NCI-H345 treated with DMSO at 0.1 percent for 48 hours (cell line): Measurements from ENCODE around the gene EVPL.
"Not testable (repeated sequence)": the region's sequence is repeated elsewhere in the genome, so short reads cannot be mapped to it uniquely, and the experiment has no call there.

Experiments used
- DNase-seq: peaks from one replicate; lab custom pipeline; 2025; ENCODE audit not compliant: unreplicated experiment; lab: John Stamatoyannopoulos, UW

The EVPL gene

DNA sequence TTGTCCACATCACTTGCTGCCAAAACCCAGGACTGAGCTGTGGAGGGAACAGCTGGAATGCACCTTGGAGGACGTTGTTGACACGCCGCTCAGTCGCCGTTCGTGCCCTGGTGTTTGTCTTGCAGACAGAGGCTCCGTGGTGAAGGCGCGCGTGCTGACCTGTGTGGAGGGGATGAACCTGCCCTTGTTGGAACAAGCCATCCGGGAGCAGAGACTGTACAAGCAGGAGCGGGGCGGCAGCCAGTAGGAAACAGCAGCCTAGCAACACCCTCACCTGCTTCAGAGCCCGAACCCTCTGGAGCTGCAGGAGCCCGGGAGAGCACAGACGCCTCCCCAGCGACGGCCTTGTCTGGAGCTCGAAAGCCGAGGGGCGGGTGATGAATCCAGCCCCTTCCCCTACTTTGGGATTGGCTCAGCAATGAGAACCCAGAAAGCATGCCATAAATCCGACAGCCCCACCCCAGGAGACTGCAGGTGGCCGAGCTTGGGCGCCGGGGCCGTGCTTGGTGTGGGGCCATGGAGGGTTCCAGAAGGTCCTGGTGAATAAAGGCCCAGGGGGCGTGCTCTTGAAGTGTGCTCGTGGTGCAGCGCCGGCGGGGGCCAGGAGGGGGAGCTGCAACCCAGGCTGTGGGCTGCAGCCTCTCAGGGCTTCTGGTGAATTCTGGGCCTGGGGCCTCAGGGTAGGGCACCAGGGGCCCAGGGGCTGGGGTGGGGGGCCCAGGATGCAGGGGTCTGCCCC is 26.9 kb downstream of the EVPL start:
- DNase-seq: peak; percentile 15

- DNase-seq: no peak
Observed at GRCh38 chr17:75998327-75998795, 28.7 kb downstream of the EVPL start.

GRCh38 chr17:75996665-75997590 is 30.2 kb downstream of the EVPL start:
- DNase-seq: no peak

- DNase-seq: no peak
Observed at GRCh38 chr17:75995385-75995925, 31.7 kb downstream of the EVPL start.

DNA sequence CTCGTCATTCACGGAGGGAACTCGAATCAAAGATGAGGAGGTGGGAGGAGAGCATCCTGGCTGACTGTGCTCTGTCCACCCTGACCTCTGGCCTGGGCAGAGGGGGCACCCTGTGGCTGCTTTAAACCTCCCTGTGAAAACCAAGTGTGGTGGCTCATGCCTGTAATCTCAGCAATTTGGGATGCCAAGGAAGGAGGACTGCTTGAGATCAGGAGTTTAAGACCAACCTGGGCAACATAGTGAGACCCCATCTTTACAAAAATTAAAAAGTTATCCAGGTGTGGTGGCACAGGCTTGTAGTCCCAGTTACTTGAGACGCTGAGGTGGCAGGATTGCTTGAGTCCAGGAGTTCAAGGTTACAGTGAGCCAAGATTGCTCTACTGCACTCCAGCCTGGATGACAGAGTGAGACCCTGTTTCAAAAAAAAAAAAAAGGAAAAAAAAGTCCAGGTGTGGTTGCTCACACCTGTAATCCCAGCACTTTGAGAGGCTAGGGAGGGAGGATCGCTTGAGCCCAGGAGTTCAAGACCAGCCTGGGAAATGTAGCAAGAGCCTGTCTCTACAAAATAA is 32.2 kb downstream of the EVPL start:
- no peak for DNase-seq

DNA sequence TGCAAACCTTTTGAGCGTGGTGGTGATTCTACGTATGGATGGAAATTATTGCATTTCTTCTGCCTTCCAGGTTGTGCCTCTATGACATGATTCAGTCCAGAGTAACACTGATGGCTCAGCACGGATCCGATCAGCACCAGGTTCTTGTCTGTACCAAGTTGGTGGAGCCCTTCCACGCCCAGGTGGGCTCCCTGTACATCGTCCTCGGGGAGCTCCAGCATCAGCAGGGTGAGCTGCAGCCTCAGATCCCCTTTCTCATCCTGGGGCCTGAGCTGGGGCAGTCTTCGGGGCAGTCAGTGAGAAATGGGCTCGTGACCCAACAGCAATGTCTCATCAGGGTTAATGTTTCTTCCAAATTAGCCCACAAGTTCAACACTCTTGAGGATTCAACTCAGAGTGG is 35.7 kb downstream of the EVPL start:
- DNase-seq: no peak

DNA sequence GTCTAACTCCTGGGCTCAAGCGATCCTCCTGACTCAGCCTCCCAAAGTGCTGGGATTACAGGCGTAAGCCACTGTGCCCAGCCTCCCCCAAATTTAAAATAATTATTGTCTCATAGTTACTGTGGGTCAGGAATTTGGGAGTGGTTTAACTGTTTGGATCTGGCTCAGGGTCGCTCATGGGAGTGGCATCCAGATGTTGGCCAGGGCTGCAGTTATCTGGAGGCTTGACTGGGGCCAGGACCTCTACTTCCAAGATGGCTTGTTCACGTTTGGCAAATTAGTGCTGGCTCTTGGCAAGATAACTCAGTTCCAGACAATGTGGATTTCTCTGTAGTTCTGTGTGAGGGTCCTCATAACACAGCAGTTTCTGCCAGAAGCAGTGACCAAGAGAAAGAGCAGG is 40.1 kb downstream of the EVPL start:
- DNase-seq: no peak

DNA sequence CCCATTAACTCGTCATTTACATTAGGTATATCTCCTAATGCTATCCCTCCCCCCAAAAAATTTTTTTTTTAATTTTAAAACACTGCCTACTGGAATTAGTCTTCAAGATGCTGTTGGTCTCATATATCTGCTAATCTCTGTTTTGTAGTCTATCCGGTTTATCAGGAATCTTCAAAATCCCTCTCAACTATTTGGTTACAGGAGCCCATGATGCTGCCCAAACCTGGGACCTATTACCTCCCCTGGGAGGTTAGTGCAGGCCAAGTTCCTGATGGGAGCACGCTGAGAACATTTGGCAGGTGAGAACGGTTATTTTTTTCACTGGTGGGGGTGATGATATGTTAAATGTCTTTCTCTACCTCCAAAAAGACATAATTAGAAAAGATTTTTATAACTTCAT is 41.1 kb downstream of the EVPL start:
- DNase-seq: no peak

GRCh38 chr17:75983501-75984181 is 43.5 kb downstream of the EVPL start:
- no peak for DNase-seq

GRCh38 chr17:75981019-75981615 is 46.0 kb downstream of the EVPL start:
- no peak for DNase-seq

DNA sequence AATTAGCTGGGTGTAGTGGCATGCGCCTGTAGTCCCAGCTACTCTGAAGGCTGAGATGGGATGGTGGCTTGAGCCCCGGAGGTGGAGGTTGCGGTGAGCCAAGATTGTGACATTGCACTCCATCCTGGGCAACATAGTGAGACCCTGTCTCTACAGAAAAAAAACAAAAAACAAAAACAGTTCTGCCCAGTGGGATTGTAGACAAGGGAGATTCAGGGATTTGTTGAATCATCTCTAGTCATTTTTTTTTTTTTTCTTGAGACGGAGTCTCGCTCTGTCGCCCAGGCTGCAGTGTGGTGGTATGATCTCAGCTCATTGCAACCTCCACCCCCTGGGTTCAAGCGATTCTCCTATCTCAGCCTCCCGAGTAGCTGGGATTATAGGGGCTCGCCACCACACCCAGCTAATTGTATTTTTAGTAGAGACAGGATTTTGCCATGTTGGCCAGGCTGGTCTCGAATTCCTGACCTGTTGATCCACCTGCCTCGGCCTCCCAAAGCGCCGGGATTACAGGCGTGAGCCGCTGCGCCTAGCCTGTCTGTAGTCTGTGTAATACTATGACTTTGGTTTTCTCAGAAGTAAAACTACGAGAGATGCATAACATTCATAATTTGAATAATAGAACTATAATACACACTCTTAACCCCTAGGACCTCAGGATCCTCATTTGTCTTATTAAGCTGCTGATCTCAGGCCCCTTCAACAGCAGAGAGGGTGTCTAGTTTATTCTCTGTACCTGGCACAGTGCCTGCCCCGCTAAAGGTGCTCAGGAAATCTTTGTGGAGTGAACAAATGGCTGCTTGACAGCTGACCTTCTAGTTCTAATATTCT is 46.7 kb downstream of the EVPL start:
- no peak for DNase-seq

- no peak for DNase-seq
Observed at GRCh38 chr17:75979705-75980187, 47.4 kb downstream of the EVPL start.

GRCh38 chr17:75978938-75979704 is 48.0 kb downstream of the EVPL start, which contains the start of the genes ACOX1 and TEN1:
TSS of gene ACOX1 (minus strand) at chr17:75979166. CDS start at chr17:75979073, 93 bp downstream.
TSS of gene TEN1 (plus strand) at chr17:75979240. CDS start at chr17:75986193, 6,953 bp downstream.
- DNase-seq: peak; percentile 97

DNA sequence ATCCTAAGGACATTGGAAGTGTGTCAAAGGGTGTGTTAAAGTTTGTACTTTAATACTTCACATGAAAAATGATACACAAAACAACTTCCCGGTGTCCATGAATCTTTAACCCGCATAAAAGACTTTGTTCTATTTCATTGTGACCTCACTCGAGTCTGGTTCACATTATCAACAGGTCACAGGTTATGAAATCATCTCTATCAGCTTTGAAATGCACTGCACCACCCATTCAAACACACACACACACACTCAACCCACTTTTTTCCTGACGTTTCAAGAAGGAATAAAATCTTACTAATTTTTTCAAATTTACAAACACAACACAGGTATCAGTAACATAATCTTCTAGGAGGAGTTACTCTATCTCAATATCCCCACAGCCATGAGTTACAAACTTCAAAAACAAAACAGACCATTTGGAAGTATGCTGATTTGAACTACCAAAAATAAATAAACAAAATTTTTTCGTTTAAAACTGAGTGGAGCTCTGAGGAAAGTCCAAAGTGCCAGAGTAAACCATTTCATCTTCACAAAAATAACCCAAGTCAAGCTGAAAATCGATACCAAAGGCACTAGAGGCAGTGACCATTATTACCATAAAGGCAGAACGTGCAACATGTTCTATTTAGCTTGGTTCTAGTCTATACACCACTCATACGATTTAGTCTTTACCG is 50.8 kb downstream of the EVPL start:
- DNase-seq: no peak

DNA sequence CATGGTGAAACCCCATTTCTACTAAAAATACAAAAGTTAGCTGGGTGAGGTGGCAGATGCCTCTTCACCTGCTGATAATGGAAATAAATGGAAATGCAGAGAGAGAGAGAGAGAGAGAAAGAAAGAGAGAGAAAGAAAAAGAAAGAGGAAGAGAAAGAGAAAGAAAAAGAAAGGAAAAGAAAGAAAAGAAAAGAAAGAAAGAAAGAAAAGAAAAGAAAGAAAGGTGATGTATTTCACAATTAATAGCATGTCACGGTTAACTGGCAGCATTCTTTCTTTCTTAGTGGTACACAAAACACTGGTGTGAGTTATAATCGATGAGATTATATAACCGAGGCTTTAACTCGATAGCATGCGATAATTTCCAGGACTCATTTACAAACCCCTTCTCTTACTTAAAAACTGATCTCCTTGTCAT is 51.3 kb downstream of the EVPL start:
- DNase-seq: no peak

DNA sequence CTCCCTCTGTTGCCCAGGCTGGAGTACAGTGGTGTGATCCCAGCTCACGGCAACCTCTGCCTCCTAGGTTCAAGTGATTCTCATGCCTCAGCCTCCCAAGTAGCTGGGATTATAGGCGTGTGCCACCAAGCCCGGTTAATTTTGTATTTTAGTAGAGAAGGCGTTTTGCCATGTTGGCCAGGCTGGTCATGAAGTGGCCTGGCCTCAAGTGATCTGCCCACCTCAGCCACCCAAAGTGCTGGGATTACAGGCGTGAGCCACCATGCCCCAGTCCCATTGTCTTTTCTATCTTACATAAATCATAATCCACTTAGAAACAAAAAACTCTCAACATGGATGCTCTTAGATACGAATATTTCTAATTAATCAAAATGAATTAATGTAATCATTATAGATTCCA is 51.9 kb downstream of the EVPL start:
- DNase-seq: not testable (repeated sequence)

DNA sequence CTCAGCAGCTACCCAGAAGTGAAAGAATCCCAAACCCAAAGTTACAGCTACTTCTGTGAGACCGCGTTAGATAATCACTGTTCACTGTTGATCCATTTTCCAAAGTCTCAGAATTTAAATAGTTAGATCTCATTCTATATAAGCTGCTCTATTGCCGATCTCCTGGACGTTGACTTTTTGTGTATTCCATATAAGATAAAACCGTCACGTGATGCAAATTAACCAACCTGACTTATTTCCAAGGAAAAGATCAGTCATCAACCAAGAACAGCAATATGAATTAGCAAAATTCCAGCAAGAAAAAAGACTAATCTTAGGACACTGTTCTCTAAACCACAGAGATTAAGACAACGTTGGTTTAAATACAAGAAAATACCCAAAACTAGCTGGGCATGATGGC is 56.5 kb downstream of the EVPL start:
- no peak for DNase-seq

- DNase-seq: no peak
Observed at GRCh38 chr17:75970011-75970523, 57.0 kb downstream of the EVPL start.
